Measurements from ENCODE around the gene SYNE2.

- TF ChIP-seq, protein P1, sequence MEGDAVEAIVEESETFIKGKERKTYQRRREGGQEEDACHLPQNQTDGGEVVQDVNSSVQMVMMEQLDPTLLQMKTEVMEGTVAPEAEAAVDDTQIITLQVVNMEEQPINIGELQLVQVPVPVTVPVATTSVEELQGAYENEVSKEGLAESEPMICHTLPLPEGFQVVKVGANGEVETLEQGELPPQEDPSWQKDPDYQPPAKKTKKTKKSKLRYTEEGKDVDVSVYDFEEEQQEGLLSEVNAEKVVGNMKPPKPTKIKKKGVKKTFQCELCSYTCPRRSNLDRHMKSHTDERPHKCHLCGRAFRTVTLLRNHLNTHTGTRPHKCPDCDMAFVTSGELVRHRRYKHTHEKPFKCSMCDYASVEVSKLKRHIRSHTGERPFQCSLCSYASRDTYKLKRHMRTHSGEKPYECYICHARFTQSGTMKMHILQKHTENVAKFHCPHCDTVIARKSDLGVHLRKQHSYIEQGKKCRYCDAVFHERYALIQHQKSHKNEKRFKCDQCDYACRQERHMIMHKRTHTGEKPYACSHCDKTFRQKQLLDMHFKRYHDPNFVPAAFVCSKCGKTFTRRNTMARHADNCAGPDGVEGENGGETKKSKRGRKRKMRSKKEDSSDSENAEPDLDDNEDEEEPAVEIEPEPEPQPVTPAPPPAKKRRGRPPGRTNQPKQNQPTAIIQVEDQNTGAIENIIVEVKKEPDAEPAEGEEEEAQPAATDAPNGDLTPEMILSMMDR (IDR thresholded peaks at IDR 0.05): no peak
- no peak for TF ChIP-seq POLR2A (IDR thresholded peaks at IDR 0.05)
These were observed 100.2 kb downstream of the SYNE2 start for GRCh38 chr14:63952933-63953437.
